Loucy (cell line): ENCODE measurements around the gene CACNA1S.

Experiments
- EZH2phosphoT487 ChIP-seq: fragments of 200-600 bp; IDR thresholded peaks from 2 replicates; pipeline ENCODE4 v1.6.1; 2018; ENCODE audit warnings: antibody characterized with exemption, mild to moderate bottlenecking, moderate library complexity, borderline replicate concordance
- TF ChIP-seq, protein P1 (sequence below): fragments of 200-600 bp; sonication (generic); conservative IDR thresholded peaks from 2 replicates; pipeline ENCODE4 v1.5.1; 2014; ENCODE audit warnings: mild to moderate bottlenecking, antibody characterized with exemption, low read length

DNA sequence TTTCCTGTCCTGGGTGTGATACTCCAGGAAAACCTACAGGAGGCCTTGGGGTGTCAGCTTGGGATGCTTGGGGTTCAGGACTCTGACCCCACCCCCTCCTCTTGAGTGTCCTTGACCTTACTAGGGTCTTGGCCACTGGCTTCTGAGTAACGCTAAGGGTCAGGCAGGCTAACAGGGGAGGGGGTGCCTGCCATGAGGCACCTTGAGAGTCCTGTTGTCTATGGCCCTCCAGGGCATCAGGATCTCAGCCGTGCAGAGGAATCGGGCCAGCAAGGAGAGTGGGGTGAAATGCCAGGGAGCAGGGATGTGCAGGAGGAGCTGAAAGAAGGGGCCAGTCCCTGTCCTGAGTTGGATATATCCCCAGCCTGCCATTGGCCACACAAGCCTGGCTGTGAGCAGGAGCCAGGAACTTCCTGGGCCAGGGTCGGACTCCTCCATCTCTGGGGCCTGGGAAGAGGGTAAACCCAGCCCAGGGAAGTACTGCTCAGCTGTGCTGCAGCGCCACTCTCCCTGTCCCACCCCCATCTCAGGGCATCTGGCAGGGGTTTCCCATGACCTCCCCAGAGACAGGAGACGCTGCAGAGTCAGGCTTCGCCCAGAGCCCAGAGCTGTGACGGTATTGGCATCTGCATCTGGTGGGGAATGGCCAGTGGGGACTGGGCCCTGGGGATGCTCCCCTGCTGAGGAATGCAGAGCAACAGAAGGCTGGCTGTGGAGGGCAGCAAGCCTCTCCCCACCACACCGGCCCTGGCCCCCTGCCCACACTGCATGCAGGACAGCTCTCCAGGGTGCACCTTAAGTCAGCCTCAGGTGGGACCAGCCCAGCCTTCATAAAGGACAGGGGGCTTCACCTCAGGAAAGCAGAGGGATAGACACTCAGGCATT is 95.0 kb downstream of the CACNA1S start:
- TF ChIP-seq, protein P1, sequence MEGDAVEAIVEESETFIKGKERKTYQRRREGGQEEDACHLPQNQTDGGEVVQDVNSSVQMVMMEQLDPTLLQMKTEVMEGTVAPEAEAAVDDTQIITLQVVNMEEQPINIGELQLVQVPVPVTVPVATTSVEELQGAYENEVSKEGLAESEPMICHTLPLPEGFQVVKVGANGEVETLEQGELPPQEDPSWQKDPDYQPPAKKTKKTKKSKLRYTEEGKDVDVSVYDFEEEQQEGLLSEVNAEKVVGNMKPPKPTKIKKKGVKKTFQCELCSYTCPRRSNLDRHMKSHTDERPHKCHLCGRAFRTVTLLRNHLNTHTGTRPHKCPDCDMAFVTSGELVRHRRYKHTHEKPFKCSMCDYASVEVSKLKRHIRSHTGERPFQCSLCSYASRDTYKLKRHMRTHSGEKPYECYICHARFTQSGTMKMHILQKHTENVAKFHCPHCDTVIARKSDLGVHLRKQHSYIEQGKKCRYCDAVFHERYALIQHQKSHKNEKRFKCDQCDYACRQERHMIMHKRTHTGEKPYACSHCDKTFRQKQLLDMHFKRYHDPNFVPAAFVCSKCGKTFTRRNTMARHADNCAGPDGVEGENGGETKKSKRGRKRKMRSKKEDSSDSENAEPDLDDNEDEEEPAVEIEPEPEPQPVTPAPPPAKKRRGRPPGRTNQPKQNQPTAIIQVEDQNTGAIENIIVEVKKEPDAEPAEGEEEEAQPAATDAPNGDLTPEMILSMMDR = no peak
- no peak for TF ChIP-seq EZH2phosphoT487
